Endodermal cell (in vitro differentiated cells): Measurements from ENCODE around the gene ROBO1. TPM values are rescaled to one million over a fixed set of nuclear protein-coding genes. Genes with fewer than 3 reads are reported as not detected.

Source experiments
- DNase-seq: peaks from one replicate; pipeline ENCODE4 v3.0.0-alpha.2; 2017
- H3K27ac ChIP-seq: 2 replicates; pipeline ENCODE4 v1.5.1; 2013; ENCODE audit warnings: mild to moderate bottlenecking, low read depth, low read length, moderate library complexity
- H3K27me3 ChIP-seq: 2 replicates; pipeline ENCODE4 v1.6.1; 2013; ENCODE audit warnings: mild to moderate bottlenecking, low read length, moderate library complexity; ENCODE audit not compliant: insufficient read depth, control insufficient read depth, poor library complexity, severe bottlenecking
- H3K36me3 ChIP-seq: 2 replicates; pipeline ENCODE4 v1.7.0; 2013; ENCODE audit warnings: mild to moderate bottlenecking, low read length, moderate library complexity; ENCODE audit not compliant: control insufficient read depth, insufficient read depth
- H3K4me1 ChIP-seq: one replicate; pipeline ENCODE4 v1.7.0; 2013; ENCODE audit warnings: low read length; ENCODE audit not compliant: control insufficient read depth, insufficient read depth
- H3K4me3 ChIP-seq: 2 replicates; pipeline ENCODE4 v1.5.1; 2013; ENCODE audit warnings: mild to moderate bottlenecking, low read length, moderate library complexity
- H3K9ac ChIP-seq: 2 replicates; pipeline ENCODE4 v1.6.1; 2013; ENCODE audit warnings: mild to moderate bottlenecking, low read length, moderate library complexity; ENCODE audit not compliant: poor library complexity, severe bottlenecking; ENCODE audit errors: extremely low read depth
- H3K9me3 ChIP-seq: 2 replicates; pipeline ENCODE4 v1.6.1; 2013; ENCODE audit warnings: mild to moderate bottlenecking, low read length, moderate library complexity; ENCODE audit not compliant: control insufficient read depth
- H3K27ac Mint-ChIP-seq: 2 replicates; pipeline ENCODE4 v1.8.0; 2020; ENCODE audit warnings: mixed read lengths
- H3K27me3 Mint-ChIP-seq: 2 replicates; pipeline ENCODE4 v1.8.0; 2021; ENCODE audit warnings: mild to moderate bottlenecking, mixed read lengths; ENCODE audit not compliant: insufficient read depth
- H3K36me3 Mint-ChIP-seq: 2 replicates; pipeline ENCODE4 v1.8.0; 2020; ENCODE audit warnings: low read depth, mixed read lengths
- H3K4me1 Mint-ChIP-seq: 2 replicates; pipeline ENCODE4 v1.8.0; 2020; ENCODE audit warnings: mixed read lengths
- H3K4me3 Mint-ChIP-seq: 2 replicates; pipeline ENCODE4 v1.8.0; 2020; ENCODE audit warnings: mild to moderate bottlenecking, moderate library complexity, mixed read lengths
- H3K9me3 Mint-ChIP-seq: 2 replicates; pipeline ENCODE4 v1.8.0; 2020; ENCODE audit warnings: mild to moderate bottlenecking, mixed read lengths
- WGBS, 2 experiments: methylation state at CpG; one replicate each; pipeline versions ENCODE4 v1.1.5 to v1.1.7; 2013; ENCODE audit warnings: missing lambda C conversion rate in 2 of 2, mixed read lengths in 1 of 2; ENCODE audit not compliant: insufficient coverage in 1 of 2, insufficient read length in 1 of 2; 5-methylcytosine and 5-hydroxymethylcytosine counted together
- total RNA-seq, 2 donors: library from RNA; stranded (reverse); fragmentation: NEBNext Ultra II Directional in 1 of 2; extraction: Animal tissue kit (Norgen Biotek cat#: 25700) in 1 of 2; gene quantifications; 2 replicates in 1 of 2; 3 replicates in 1 of 2; pipeline ENCODE4 v1.2.1, GENCODE V29; 2021
- TF ChIP-seq, protein P1 (sequence below): fragments of 200-600 bp; sonication (generic); conservative IDR thresholded peaks from 2 replicates; pipeline ENCODE4 v1.5.0; 2021; ENCODE audit warnings: antibody characterized with exemption, mild to moderate bottlenecking

The ROBO1 gene
- total RNA-seq, 2 donors from 2014 or later, result 74.8 to 75.9 TPM

GRCh38 chr3:79684041-79684440 lies 83.8 kb downstream of the ROBO1 start:
- no peak for DNase-seq
- 86 to 93% methylated on average over 1 of the region's 1 CpG for WGBS, 2 experiments
- Histone ChIP-seq H3K36me3 (no peaks in the 10 kb centered on the region), H3K4me3 (no peak overlapping the region), H3K27ac (no peak overlapping the region), H3K27me3 (no peaks in the 10 kb centered on the region), H3K9me3 (no peaks in the 10 kb centered on the region), H3K4me1 (no peaks in the 10 kb centered on the region), H3K9ac (no peak overlapping the region)
- no peaks in the 10 kb centered on the region for H3K4me1 Mint-ChIP-seq
- TF ChIP-seq, protein P1, sequence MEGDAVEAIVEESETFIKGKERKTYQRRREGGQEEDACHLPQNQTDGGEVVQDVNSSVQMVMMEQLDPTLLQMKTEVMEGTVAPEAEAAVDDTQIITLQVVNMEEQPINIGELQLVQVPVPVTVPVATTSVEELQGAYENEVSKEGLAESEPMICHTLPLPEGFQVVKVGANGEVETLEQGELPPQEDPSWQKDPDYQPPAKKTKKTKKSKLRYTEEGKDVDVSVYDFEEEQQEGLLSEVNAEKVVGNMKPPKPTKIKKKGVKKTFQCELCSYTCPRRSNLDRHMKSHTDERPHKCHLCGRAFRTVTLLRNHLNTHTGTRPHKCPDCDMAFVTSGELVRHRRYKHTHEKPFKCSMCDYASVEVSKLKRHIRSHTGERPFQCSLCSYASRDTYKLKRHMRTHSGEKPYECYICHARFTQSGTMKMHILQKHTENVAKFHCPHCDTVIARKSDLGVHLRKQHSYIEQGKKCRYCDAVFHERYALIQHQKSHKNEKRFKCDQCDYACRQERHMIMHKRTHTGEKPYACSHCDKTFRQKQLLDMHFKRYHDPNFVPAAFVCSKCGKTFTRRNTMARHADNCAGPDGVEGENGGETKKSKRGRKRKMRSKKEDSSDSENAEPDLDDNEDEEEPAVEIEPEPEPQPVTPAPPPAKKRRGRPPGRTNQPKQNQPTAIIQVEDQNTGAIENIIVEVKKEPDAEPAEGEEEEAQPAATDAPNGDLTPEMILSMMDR, result no peak
- no peaks in the 10 kb centered on the region for H3K9me3 Mint-ChIP-seq
- no peaks in the 10 kb centered on the region for H3K36me3 Mint-ChIP-seq
- no peak overlapping the region for H3K27ac Mint-ChIP-seq
- no peaks in the 10 kb centered on the region for H3K27me3 Mint-ChIP-seq
- H3K4me3 Mint-ChIP-seq, result no peak overlapping the region

DNA sequence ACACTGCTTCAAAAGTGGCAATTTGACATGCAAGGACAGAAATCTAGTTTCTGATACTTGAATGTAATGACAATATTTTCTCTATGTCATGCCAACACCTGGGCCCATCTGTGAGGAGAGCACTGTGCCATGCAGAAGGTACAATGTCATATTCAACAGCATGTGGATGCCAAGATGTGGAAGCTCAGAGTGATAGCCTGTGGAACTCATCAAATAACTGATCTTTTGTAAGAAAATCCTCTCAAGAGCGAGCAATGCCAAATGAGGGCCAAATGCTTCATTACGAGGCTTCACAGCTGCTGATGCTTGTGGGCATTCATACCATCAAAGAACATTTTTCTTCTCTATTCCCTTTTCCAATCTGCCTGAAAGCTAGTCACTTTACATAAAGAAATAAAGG lies 95.1 kb downstream of the ROBO1 start:
- Mint-ChIP-seq H3K27ac (no peak overlapping the region), H3K27me3 (no peaks in the 10 kb centered on the region), H3K4me1 (no peaks in the 10 kb centered on the region), H3K4me3 (no peak overlapping the region), H3K9me3 (no peaks in the 10 kb centered on the region), H3K36me3 (no peaks in the 10 kb centered on the region)
- DNase-seq, result no peak
- TF ChIP-seq, protein P1, result no peak
- Histone ChIP-seq H3K9ac (no peak overlapping the region), H3K27ac (no peak overlapping the region), H3K4me3 (no peak overlapping the region), H3K27me3 (no peaks in the 10 kb centered on the region), H3K4me1 (no peaks in the 10 kb centered on the region), H3K9me3 (no peaks in the 10 kb centered on the region), H3K36me3 (no peaks in the 10 kb centered on the region)
- WGBS, 2 experiments, result 79 to 100% methylated on average over 1 to 2 of the region's 2 CpGs

- Histone ChIP-seq H3K27me3 (no peaks in the 10 kb centered on the region), H3K4me3 (no peak overlapping the region), H3K4me1 (no peaks in the 10 kb centered on the region), H3K27ac (no peak overlapping the region), H3K9ac (no peak overlapping the region), H3K9me3 (no peaks in the 10 kb centered on the region), H3K36me3 (no peaks in the 10 kb centered on the region)
- no peaks in the 10 kb centered on the region for H3K9me3 Mint-ChIP-seq
- DNase-seq, result no peak
- no peaks in the 10 kb centered on the region for H3K4me1 Mint-ChIP-seq
- H3K27me3 Mint-ChIP-seq, result no peaks in the 10 kb centered on the region
- no peaks in the 10 kb centered on the region for H3K36me3 Mint-ChIP-seq
- TF ChIP-seq, protein P1, result no peak
- 67 to 76% methylated on average over 1 of the region's 1 CpG for WGBS, 2 experiments
- H3K27ac Mint-ChIP-seq, result no peak overlapping the region
- H3K4me3 Mint-ChIP-seq, result no peak overlapping the region
Measured at GRCh38 chr3:79672075-79672474, 95.7 kb downstream of the ROBO1 start.
